Heart right ventricle (tissue), 16 donors: ENCODE measurements around the gene NOX3. TPM values are rescaled to one million over a fixed set of nuclear protein-coding genes. Genes with fewer than 3 reads are reported as not detected.

Experiments
- ATAC-seq, 8 donors: fragments of 200-7000 bp; cut with Tn5 transposase; one replicate each; pipeline ENCODE4 v1.9.1; 2020; ENCODE audit warnings: mild to moderate bottlenecking in 8 of 8, moderate library complexity in 8 of 8, moderate number of reproducible peaks in 1 of 8
- DNase-seq, 2 donors: peaks; one replicate each; pipeline ENCODE4 v3.0.0-alpha.2; 2020
- H3K27ac ChIP-seq, 10 donors: fragments of 200-600 bp; sonication (generic) in 2 of 10; one replicate each; pipeline versions ENCODE4 v1.5.0 to v1.8.0; 2020 to 2022; ENCODE audit warnings: mild to moderate bottlenecking in 3 of 10
- H3K27me3 ChIP-seq, 7 donors: fragments of 200-600 bp; one replicate each; pipeline ENCODE4 v1.8.0; 2021 to 2022; ENCODE audit warnings: mild to moderate bottlenecking in 2 of 7
- H3K36me3 ChIP-seq, 9 donors: fragments of 200-600 bp; sonication (generic) in 1 of 9; one replicate each; pipeline versions ENCODE4 v1.5.0 to v1.8.0; 2020 to 2022; ENCODE audit warnings: mild to moderate bottlenecking in 2 of 9
- H3K4me1 ChIP-seq, 9 donors: fragments of 200-600 bp; sonication (generic) in 1 of 9; one replicate each; pipeline versions ENCODE4 v1.5.0 to v1.8.0; 2020 to 2022; ENCODE audit warnings: mild to moderate bottlenecking in 4 of 9
- H3K4me3 ChIP-seq, 10 donors: fragments of 200-600 bp; sonication (generic) in 2 of 10; one replicate each; pipeline versions ENCODE4 v1.5.0 to v1.8.0; 2020 to 2022; ENCODE audit warnings: mild to moderate bottlenecking in 7 of 10, moderate library complexity in 2 of 10
- H3K9me3 ChIP-seq, 11 donors: fragments of 200-600 bp in 10 of 11; sonication (generic) in 2 of 11; one replicate each; pipeline versions ENCODE4 v1.5.0 to v1.8.0; 2013 to 2022; ENCODE audit warnings: mild to moderate bottlenecking in 2 of 11, control low read depth in 1 of 11, moderate library complexity in 1 of 11
- CTCF ChIP-seq, 9 donors: fragments of 200-600 bp; sonication (generic) in 2 of 9; IDR thresholded peaks; one replicate each; pipeline versions ENCODE4 v1.5.0 to v1.8.0; 2021 to 2022; ENCODE audit warnings: antibody characterized with exemption in 9 of 9, mild to moderate bottlenecking in 5 of 9, moderate library complexity in 1 of 9
- WGBS, 2 donors: extraction: QIAGEN DNeasy Blood & Tissue Kit; methylation state at CpG; one replicate each; pipeline ENCODE4 v1.1.7; 2013; ENCODE audit warnings: inconsistent platforms in 1 of 2; 5-methylcytosine and 5-hydroxymethylcytosine counted together
- intact Hi-C, 10 donors: fragments of 100-400 bp; cut with DNase I; formaldehyde crosslinking; loops; one replicate each; pipeline versions ENCODE4 v1.11.1 to v1.14.2; 2022
- polyA plus RNA-seq, 2 donors: library from polyadenylated mRNA; stranded (reverse); fragments of 200-250 nt; gene quantifications; one replicate each; pipeline ENCODE4 v1.2.3, GENCODE V29; 2013
- total RNA-seq, 10 donors: library from RNA; stranded (reverse); fragmentation: NEBNext Ultra II Directional in 3 of 10; extraction: Animal tissue kit (Norgen Biotek cat#: 25700) in 3 of 10; gene quantifications; one replicate each; pipeline versions ENCODE4 v1.2.1 to v1.2.4, GENCODE V29; 2021 to 2023
- donor health status: Arrhythmogenic right ventricular cardiomyopathy.
- donor health status: ischemic (EF 13 %, LVEDD 7.1; RV severe dilation, severe dysfunction).
- donor health status: healthy with polysubstance abuse.
- donor health status: DM: no; HTN: yes; CAD: no.
- donor health status: DM: no; HTN: no; CAD: no.
- donor health status: ischemic (EF 25% LVEDD 6.9; RV normal size, moderate dysfunction).
- donor health status: ischemic (EF 25% LVEDD 5.7; RV mildly dilated, moderate dysfunction).
- donor health status: healthy.
- donor health status: DM: yes; HTN: yes; CAD: no.
- donor health status: Ischemic cardiomyopathy.
- donor health status: ischemic (EF 35%, LVEDD 5.7; RV mildly dilated, moderate dysfunction).
- donor health status: nonischemic (EF 11% LVEDD 7.7; RV severe dilation, severe dysfunction).
- donor health status: DM: yes; HTN: yes; CAD: no.
- donor health status: PGD.
- donor health status: ischemic (EF 29% LVEDD 5.4; RV normal size, mild dysfunction).
- donor health status: nonischemic (EF 23%, LVEDD 6.1; RV moderate dilation, normal function).

NOX3 gene
- total and polyA plus RNA-seq, 12 donors, result not detected

- Histone ChIP-seq H3K4me1 (no peaks in the 10 kb centered on the region), H3K27me3 (no peaks in the 10 kb centered on the region), H3K4me3 (no peak overlapping the region), H3K9me3 (peaks cover 0 to 13% (median 0%) of the 10 kb centered on the region in 11 donors), H3K27ac (no peak overlapping the region), H3K36me3 (no peaks in the 10 kb centered on the region)
- intact Hi-C loops, result no loop called here
- no peak for TF ChIP-seq CTCF (IDR thresholded peaks at IDR 0.05)
- no peak for DNase-seq
- no peak for ATAC-seq
Measured at GRCh38 chr6:155388591-155388990, 67.0 kb downstream of the NOX3 start.

- H3K27me3 ChIP-seq, result no peaks in the 10 kb centered on the region
- DNase-seq (no peak), ATAC-seq (no peak)
- peaks cover 0 to 13% (median 0%) of the 10 kb centered on the region in 11 donors for H3K9me3 ChIP-seq
- TF ChIP-seq CTCF (IDR thresholded peaks at IDR 0.05), result no peak
- no peak overlapping the region for H3K27ac ChIP-seq
- 83 to 91% methylated on average over 2 of the region's 2 CpGs for WGBS, 2 donors
- H3K36me3 ChIP-seq, result no peaks in the 10 kb centered on the region
- no peak overlapping the region for H3K4me3 ChIP-seq
- intact Hi-C loops, result no loop called here
- no peaks in the 10 kb centered on the region for H3K4me1 ChIP-seq
Measured at GRCh38 chr6:155387481-155387880, 68.2 kb downstream of the NOX3 start.

GRCh38 chr6:155384321-155384952, 71.2 kb downstream of the NOX3 start:
- no peaks in the 10 kb centered on the region for H3K36me3 ChIP-seq
- no peak overlapping the region for H3K4me3 ChIP-seq
- intact Hi-C loops, result no loop called here
- no peak overlapping the region for H3K27ac ChIP-seq
- no peak for TF ChIP-seq CTCF (IDR thresholded peaks at IDR 0.05)
- DNase-seq (no peak), ATAC-seq (no peak)
- WGBS, 2 donors, result 89 to 92% methylated on average over 15 of the region's 15 CpGs
- peaks cover 0 to 13% (median 0%) of the 10 kb centered on the region in 11 donors for H3K9me3 ChIP-seq
- H3K27me3 ChIP-seq, result no peaks in the 10 kb centered on the region
- no peaks in the 10 kb centered on the region for H3K4me1 ChIP-seq

- Histone ChIP-seq H3K4me3 (no peak overlapping the region), H3K4me1 (no peaks in the 10 kb centered on the region), H3K36me3 (no peaks in the 10 kb centered on the region), H3K9me3 (peaks cover 0 to 13% (median 0%) of the 10 kb centered on the region in 11 donors), H3K27me3 (no peaks in the 10 kb centered on the region), H3K27ac (no peak overlapping the region)
- ATAC-seq (no peak), DNase-seq (no peak)
- intact Hi-C loops, result no loop called here
- TF ChIP-seq CTCF (IDR thresholded peaks at IDR 0.05), result no peak
- 91 to 94% methylated on average over 5 of the region's 5 CpGs for WGBS, 2 donors
Measured at GRCh38 chr6:155383913-155384312, 71.7 kb downstream of the NOX3 start.
